SK-N-SH (cell line): Measurements from ENCODE around the gene EXOC6B. TPM values are rescaled to one million over a fixed set of nuclear protein-coding genes. Genes with fewer than 3 reads are reported as not detected.

Source experiments
- CTCF ChIA-PET: fragments of 300-600, 350-600 bp; formaldehyde crosslinking; extraction: SDS; loops from one replicate; lab custom pipeline; 2021; lab: Yijun Ruan, JAX
- POLR2A ChIA-PET: fragments of 350-600 bp; sonication (Branson Sonifier 250); formaldehyde crosslinking; extraction: SDS; loops from one replicate; lab custom pipeline; 2020; ENCODE audit warnings: antibody characterized with exemption, inconsistent platforms; lab: Yijun Ruan, JAX
- DNase-seq: peaks from one replicate; pipeline ENCODE4 v3.0.0; 2012
- H2AFZ ChIP-seq: fragments of 200-600 bp; sonication (generic); 2 replicates; pipeline ENCODE4 v1.8.1; 2016; ENCODE audit warnings: antibody characterized with exemption, mild to moderate bottlenecking, low read depth
- H3F3A ChIP-seq: fragments of 200-600 bp; sonication (generic); replicated peaks from 2 replicates; pipeline ENCODE3; 2016; ENCODE audit warnings: antibody characterized with exemption, mild to moderate bottlenecking; ENCODE audit not compliant: insufficient read depth
- H3K27ac ChIP-seq, 2 experiments: fragments of 200-500 bp in 1 of 2; fragments of 200-600 bp in 1 of 2; sonication (Bioruptor generic) in 1 of 2; sonication (generic), shearing (Covaris generic) in 1 of 2; 2 replicates each; pipeline versions ENCODE4 v1.5.1 to v1.6.1; 2014 to 2016; ENCODE audit warnings: low read depth in 2 of 2, inconsistent platforms in 1 of 2, low read length in 1 of 2, mild to moderate bottlenecking in 1 of 2, mixed read lengths in 1 of 2
- H3K27me3 ChIP-seq: fragments of 200-600 bp; sonication (generic), shearing (Covaris generic); 2 replicates; pipeline ENCODE4 v1.6.1; 2016; ENCODE audit warnings: mixed run types; ENCODE audit not compliant: insufficient read depth
- H3K36me3 ChIP-seq, 2 experiments: fragments of 200-500 bp in 1 of 2; fragments of 200-600 bp in 1 of 2; sonication (Bioruptor generic) in 1 of 2; sonication (generic) in 1 of 2; replicated peaks in 1 of 2; 2 replicates each; pipeline versions ENCODE3 to v1.5.1; 2014 to 2016; ENCODE audit warnings: low read length in 1 of 2, mild to moderate bottlenecking in 1 of 2; ENCODE audit not compliant: insufficient read depth in 2 of 2, control insufficient read depth in 1 of 2
- H3K4me1 ChIP-seq, 2 experiments: fragments of 200-500 bp in 1 of 2; fragments of 200-600 bp in 1 of 2; sonication (Bioruptor generic) in 1 of 2; sonication (generic), shearing (Covaris generic) in 1 of 2; 2 replicates each; pipeline versions ENCODE4 v1.5.1 to v1.6.1; 2014 to 2016; ENCODE audit warnings: low read depth in 1 of 2, low read length in 1 of 2, mixed run types in 1 of 2; ENCODE audit not compliant: insufficient read depth in 2 of 2, control insufficient read depth in 1 of 2
- H3K4me2 ChIP-seq: fragments of 200-600 bp; sonication (generic), shearing (Covaris generic); 2 replicates; pipeline ENCODE4 v1.6.1; 2017; ENCODE audit warnings: mixed run types
- H3K4me3 ChIP-seq, 2 experiments: fragments of 200-500 bp in 1 of 2; fragments of 200-600 bp in 1 of 2; sonication (Bioruptor generic) in 1 of 2; sonication (generic), shearing (Covaris generic) in 1 of 2; 2 replicates each; pipeline versions ENCODE4 v1.5.1 to v1.8.1; 2014 to 2016; ENCODE audit warnings: low read depth in 2 of 2, inconsistent platforms in 1 of 2, low read length in 1 of 2, mild to moderate bottlenecking in 1 of 2, mixed read lengths in 1 of 2, moderate library complexity in 1 of 2
- H3K79me2 ChIP-seq: fragments of 200-600 bp; sonication (generic); 2 replicates; pipeline ENCODE4 v1.8.1; 2017; ENCODE audit warnings: mild to moderate bottlenecking; ENCODE audit not compliant: insufficient read depth
- H3K9ac ChIP-seq: fragments of 200-600 bp; sonication (generic); 2 replicates; pipeline ENCODE4 v1.6.1; 2017; ENCODE audit warnings: mixed run types
- H3K9me2 ChIP-seq: fragments of 200-600 bp; sonication (generic); 2 replicates; pipeline ENCODE4 v1.6.1; 2017; ENCODE audit warnings: mixed run types
- H3K9me3 ChIP-seq: fragments of 200-600 bp; sonication (generic); 2 replicates; pipeline ENCODE4 v1.6.1; 2017; ENCODE audit warnings: mixed run types, mild to moderate bottlenecking, moderate library complexity
- H4K20me1 ChIP-seq: fragments of 200-600 bp; sonication (generic); 2 replicates; pipeline ENCODE4 v1.6.1; 2017; ENCODE audit warnings: mild to moderate bottlenecking, mixed run types; ENCODE audit not compliant: insufficient read depth
- CTCF ChIP-seq: fragments of 200-600 bp; sonication (generic); IDR thresholded peaks from 2 replicates; pipeline ENCODE4 v1.6.1; 2017; ENCODE audit warnings: antibody characterized with exemption, mild to moderate bottlenecking, moderate library complexity
- EP300 ChIP-seq, 2 experiments: IDR thresholded peaks; 2 replicates each; pipeline versions ENCODE4 v1.4.0 to v1.6.1; 2012; ENCODE audit warnings: borderline replicate concordance in 1 of 2, low read depth in 1 of 2, low read length in 1 of 2
- EZH2phosphoT487 ChIP-seq: fragments of 200-600 bp; sonication (generic); IDR thresholded peaks from 2 replicates; pipeline ENCODE4 v1.6.1; 2017; ENCODE audit warnings: low read depth, mixed run types, mild to moderate bottlenecking, antibody characterized with exemption, moderate library complexity, borderline replicate concordance
- FOSL2 ChIP-seq: IDR thresholded peaks from 2 replicates; pipeline ENCODE4 v1.4.0; 2012; ENCODE audit warnings: low read depth, mild to moderate bottlenecking, moderate library complexity, borderline replicate concordance
- FOXJ3 ChIP-seq: sonication (generic); formaldehyde crosslinking; IDR thresholded peaks from 2 replicates; pipeline ENCODE4 v1.5.1; 2020; ENCODE audit warnings: mild to moderate bottlenecking, missing genetic modification reagents
- FOXM1 ChIP-seq: IDR thresholded peaks from 2 replicates; pipeline ENCODE4 v1.4.0; 2012; ENCODE audit warnings: low read depth, mild to moderate bottlenecking
- GABPA ChIP-seq: IDR thresholded peaks from 2 replicates; pipeline ENCODE4 v1.4.0; 2012; ENCODE audit warnings: low read depth, mild to moderate bottlenecking
- GATA2 ChIP-seq: sonication (generic); formaldehyde crosslinking; IDR thresholded peaks from 2 replicates; pipeline ENCODE4 v1.5.0; 2020; ENCODE audit warnings: mild to moderate bottlenecking, missing genetic modification reagents
- JUND ChIP-seq: IDR thresholded peaks from 2 replicates; pipeline ENCODE4 v1.4.0; 2012
- MXI1 ChIP-seq: IDR thresholded peaks from 2 replicates; pipeline ENCODE4 v1.6.1; 2012; ENCODE audit warnings: mild to moderate bottlenecking, low read depth, low read length, improper control_type of control experiment
- NRF1 ChIP-seq: IDR thresholded peaks from 2 replicates; pipeline ENCODE4 v1.6.1; 2012; ENCODE audit warnings: low read depth, mild to moderate bottlenecking, low read length
- RAD21 ChIP-seq: IDR thresholded peaks from 2 replicates; pipeline ENCODE4 v1.6.1; 2012; ENCODE audit warnings: mild to moderate bottlenecking, low read length
- RCOR1 ChIP-seq: fragments of 150-350 bp; IDR thresholded peaks from 2 replicates; pipeline ENCODE4 v1.6.1; 2017; ENCODE audit warnings: antibody characterized with exemption, low read length
- SMC3 ChIP-seq: IDR thresholded peaks from 2 replicates; pipeline ENCODE4 v1.6.1; 2012; ENCODE audit warnings: low read depth, low read length, improper control_type of control experiment
- TCF12 ChIP-seq: IDR thresholded peaks from 2 replicates; pipeline ENCODE4 v1.4.0; 2012
- TEAD4 ChIP-seq: IDR thresholded peaks from 2 replicates; pipeline ENCODE4 v1.4.0; 2012; ENCODE audit warnings: mild to moderate bottlenecking, borderline replicate concordance; ENCODE audit not compliant: insufficient read depth
- USF1 ChIP-seq: IDR thresholded peaks from 2 replicates; pipeline ENCODE4 v1.4.0; 2012; ENCODE audit warnings: low read depth, borderline replicate concordance
- YY1 ChIP-seq: IDR thresholded peaks from 2 replicates; pipeline ENCODE4 v1.4.0; 2012; ENCODE audit warnings: low read depth, mild to moderate bottlenecking
- ZBTB33 ChIP-seq: IDR thresholded peaks from 2 replicates; pipeline ENCODE4 v1.4.0; 2012; ENCODE audit warnings: low read depth, borderline replicate concordance
- WGBS: methylation state at CpG from one replicate; pipeline ENCODE4 v1.1.6; 2017; ENCODE audit warnings: low lambda C conversion rate; 5-methylcytosine and 5-hydroxymethylcytosine counted together
- polyA plus RNA-seq, 3 experiments: library from polyadenylated mRNA; depleted of rRNA; stranded (reverse); fragments of >200 nt; gene quantifications; 2 replicates each; pipeline ENCODE4 v1.2.3, GENCODE V29; 2012

The EXOC6B gene
- polyA plus RNA-seq, 1 of the 3 experiments (the other 2 are of a cell fraction) = 7.4 TPM

GRCh38 chr2:72388263-72388662, 437.6 kb downstream of the EXOC6B start:
- ChIA-PET CTCF (interaction anchor here (1.0 kb wide), 1 partner anchor 12 kb away, joined by 3 read pairs; no protein-coding TSS in a partner anchor), POLR2A (no interaction called here)
- Histone ChIP-seq H3K9ac (no peak overlapping the region), H3F3A (peaks cover 5% of the 10 kb centered on the region), H3K4me2 (no peak overlapping the region), H4K20me1 (no peaks in the 10 kb centered on the region), H3K27ac (no peak overlapping the region), H3K4me3 (no peak overlapping the region), H3K9me3 (0 out of 2 replicates have a peak, but pooled peaks cover 3% of the 10 kb centered on the region), H3K79me2 (no peaks in the 10 kb centered on the region), H3K4me1 (no peaks in the 10 kb centered on the region), H3K9me2 (no peaks in the 10 kb centered on the region), H3K36me3 (no peaks in the 10 kb centered on the region), H3K27me3 (no peaks in the 10 kb centered on the region), H2AFZ (no peak overlapping the region)
- 97% methylated on average over 1 of the region's 1 CpG for WGBS
- TF ChIP-seq FOXM1 (no peak), NRF1 (no peak), SMC3 (no peak), TCF12 (no peak), EP300 (IDR thresholded peaks at IDR 0.05; ENCODE audit: borderline replicate concordance in 1 of 2, low read depth in 1 of 2, low read length in 1 of 2) (no peak), FOXJ3 (no peak), GABPA (no peak), FOSL2 (no peak), ZBTB33 (no peak), MXI1 (no peak), RAD21 (no peak), TEAD4 (no peak), RCOR1 (no peak), JUND (no peak), YY1 (no peak), CTCF (no peak), EZH2phosphoT487 (no peak), USF1 (no peak), GATA2 (CRISPR knock-in tag) (no peak)
- no peak for DNase-seq
